Activated naive CD8-positive, alpha-beta T cell treated with anti-CD3 and anti-CD28 coated beads, Interleukin-2, amount 50 U/mL, for 16 hours (primary cell): ENCODE data around the gene PLCB1.

ENCODE experiments used
- DNase-seq: peaks from one replicate; pipeline ENCODE4 v3.0.0-alpha.2; 2020; ENCODE audit warnings: low read depth, low spot score

PLCB1 gene

GRCh38 chr20:8246153-8246552 lies 114.1 kb downstream of the PLCB1 start:
- no peak for DNase-seq

- DNase-seq, result no peak
These were observed 114.7 kb downstream of the PLCB1 start for GRCh38 chr20:8246716-8247115.

GRCh38 chr20:8248051-8248450 lies 116.0 kb downstream of the PLCB1 start:
- no peak for DNase-seq

GRCh38 chr20:8249634-8250033 lies 117.6 kb downstream of the PLCB1 start:
- no peak for DNase-seq

GRCh38 chr20:8250539-8251200 lies 118.6 kb downstream of the PLCB1 start:
- no peak for DNase-seq

- DNase-seq, result no peak
These were observed 119.1 kb downstream of the PLCB1 start for GRCh38 chr20:8251201-8251575.

- no peak for DNase-seq
These were observed 123.0 kb downstream of the PLCB1 start for GRCh38 chr20:8254911-8255582.

- no peak for DNase-seq
These were observed 124.0 kb downstream of the PLCB1 start for GRCh38 chr20:8255945-8256632.

GRCh38 chr20:8260837-8261251 lies 128.8 kb downstream of the PLCB1 start:
- DNase-seq, result no peak

GRCh38 chr20:8262721-8263120 lies 130.7 kb downstream of the PLCB1 start:
- no peak for DNase-seq

- no peak for DNase-seq
These were observed 133.5 kb downstream of the PLCB1 start for GRCh38 chr20:8265588-8265987.

GRCh38 chr20:8267009-8267408 lies 134.9 kb downstream of the PLCB1 start:
- DNase-seq, result no peak

- no peak for DNase-seq
These were observed 139.7 kb downstream of the PLCB1 start for GRCh38 chr20:8271727-8272126.

- DNase-seq, result no peak
These were observed 140.7 kb downstream of the PLCB1 start for GRCh38 chr20:8272766-8273165.

GRCh38 chr20:8284902-8285301 lies 152.8 kb downstream of the PLCB1 start:
- no peak for DNase-seq

GRCh38 chr20:8287340-8287739 lies 155.3 kb downstream of the PLCB1 start:
- no peak for DNase-seq

- no peak for DNase-seq
These were observed 159.1 kb downstream of the PLCB1 start for GRCh38 chr20:8291200-8291599.

- DNase-seq, result no peak
These were observed 159.8 kb downstream of the PLCB1 start for GRCh38 chr20:8291873-8292272.

GRCh38 chr20:8292793-8293192 lies 160.7 kb downstream of the PLCB1 start:
- DNase-seq, result no peak

- DNase-seq, result no peak
These were observed 161.7 kb downstream of the PLCB1 start for GRCh38 chr20:8293750-8294149.

- DNase-seq, result no peak
These were observed 164.5 kb downstream of the PLCB1 start for GRCh38 chr20:8296536-8296935.

GRCh38 chr20:8298426-8299043 lies 166.5 kb downstream of the PLCB1 start:
- DNase-seq, result no peak

GRCh38 chr20:8299921-8300320 lies 167.9 kb downstream of the PLCB1 start:
- no peak for DNase-seq
